Transverse colon (tissue), 4 donors: ENCODE results near the gene SUZ12.
"Not testable (repeated sequence)": the region's sequence is repeated elsewhere in the genome, so short reads cannot be mapped to it uniquely, and the experiment has no call there.

Experiments used
- CTCF ChIP-seq, 5 experiments: fragments of 200-600 bp in 3 of 5; fragments of 450-650 bp in 2 of 5; sonication (generic) in 3 of 5; IDR thresholded peaks; 1 replicate in 2 of 5; 2 replicates in 3 of 5; pipeline ENCODE4 v1.5.1; 2016 to 2017; ENCODE audit warnings: antibody characterized with exemption in 5 of 5, inconsistent platforms in 3 of 5, mild to moderate bottlenecking in 2 of 5, moderate library complexity in 1 of 5
- EP300 ChIP-seq: sonication (generic); formaldehyde crosslinking; IDR thresholded peaks from one replicate; pipeline ENCODE4 v1.6.1; 2017; ENCODE audit warnings: antibody characterized with exemption, low read depth
- POLR2A ChIP-seq: fragments of 450-650 bp; IDR thresholded peaks from one replicate; pipeline ENCODE4 v1.6.1; 2016; ENCODE audit warnings: antibody characterized with exemption, mild to moderate bottlenecking, moderate library complexity
- POLR2AphosphoS5 ChIP-seq, 3 donors: sonication (generic); formaldehyde crosslinking; IDR thresholded peaks; one replicate each; pipeline ENCODE4 v1.6.1; 2016; ENCODE audit warnings: antibody characterized with exemption in 3 of 3

GRCh38 chr17:32045611-32046010 is 108.8 kb downstream of the SUZ12 start:
- TF ChIP-seq POLR2A; CTCF (IDR thresholded peaks at IDR 0.05); EP300; POLR2AphosphoS5 (IDR thresholded peaks at IDR 0.05): not testable (repeated sequence)
